IMR-90 (cell line): Measurements from ENCODE around the gene EEF1AKMT1. TPM values are rescaled to one million over a fixed set of nuclear protein-coding genes. Genes with fewer than 3 reads are reported as not detected.

Experiments used
- ATAC-seq: fragments of 200-7000 bp; cut with Tn5 transposase; 2 replicates; pipeline ENCODE4 v1.9.1; 2020; ENCODE audit warnings: low read depth, mild to moderate bottlenecking, moderate library complexity
- BruUV-seq: library from RNA; stranded (reverse); fragments of 400-500 nt; replicated peaks from 2 replicates; lab custom pipeline; 2021; lab: Mats Ljungman, UMichigan
- CTCF ChIA-PET: fragments of 300-600 bp; formaldehyde crosslinking; extraction: SDS; loops from one replicate; lab custom pipeline; 2021; ENCODE audit warnings: antibody characterized with exemption; lab: Yijun Ruan, JAX
- POLR2A ChIA-PET: fragments of 300-600 bp; sonication (Branson Sonifier 250); formaldehyde crosslinking; loops from one replicate; lab custom pipeline; 2022; ENCODE audit warnings: antibody characterized with exemption; ENCODE audit not compliant: unreplicated experiment; lab: Charles Lee
- DNase-seq: peaks from one replicate; pipeline ENCODE4 v3.0.0; 2013
- H2AFZ ChIP-seq: replicated peaks from 2 replicates; pipeline ENCODE3; 2013; ENCODE audit warnings: low read length, mild to moderate bottlenecking; ENCODE audit not compliant: poor library complexity
- H2AK5ac ChIP-seq: 2 replicates; pipeline ENCODE4 v1.6.1; 2013; ENCODE audit warnings: low read depth, low read length, inconsistent platforms
- H2AK9ac ChIP-seq: replicated peaks from 2 replicates; pipeline ENCODE3; 2013; ENCODE audit warnings: mild to moderate bottlenecking, low read depth, low read length, moderate library complexity; ENCODE audit not compliant: poor library complexity
- H2BK120ac ChIP-seq: 2 replicates; pipeline ENCODE4 v1.6.1; 2013; ENCODE audit warnings: low read depth, low read length, inconsistent platforms
- H2BK15ac ChIP-seq: 3 replicates; pipeline ENCODE4 v1.6.1; 2013; ENCODE audit warnings: low read depth, low read length, inconsistent platforms
- H2BK20ac ChIP-seq: 2 replicates; pipeline ENCODE4 v1.6.1; 2013; ENCODE audit warnings: low read depth, mild to moderate bottlenecking, inconsistent platforms, low read length, moderate library complexity
- H2BK5ac ChIP-seq: 2 replicates; pipeline ENCODE4 v1.6.1; 2013; ENCODE audit warnings: mild to moderate bottlenecking, low read depth, low read length, inconsistent platforms; ENCODE audit not compliant: poor library complexity, severe bottlenecking
- H3K14ac ChIP-seq: replicated peaks from 2 replicates; pipeline ENCODE4 v1.6.1; 2013; ENCODE audit warnings: low read depth, low read length, inconsistent platforms
- H3K18ac ChIP-seq: 2 replicates; pipeline ENCODE4 v1.6.1; 2013; ENCODE audit warnings: low read depth, low read length, control low read depth
- H3K23ac ChIP-seq: 2 replicates; pipeline ENCODE4 v1.6.1; 2013; ENCODE audit warnings: low read depth, low read length, inconsistent platforms
- H3K27ac ChIP-seq: 2 replicates; pipeline ENCODE4 v1.5.1; 2013; ENCODE audit warnings: mild to moderate bottlenecking, control low read depth, low read length; ENCODE audit not compliant: insufficient read depth
- H3K27me3 ChIP-seq: 2 replicates; pipeline ENCODE4 v1.6.1; 2013; ENCODE audit warnings: low read length; ENCODE audit not compliant: control insufficient read depth, insufficient read depth
- H3K36me3 ChIP-seq: 2 replicates; pipeline ENCODE4 v1.6.1; 2013; ENCODE audit warnings: low read length, mixed read lengths; ENCODE audit not compliant: control insufficient read depth, insufficient read depth
- H3K4ac ChIP-seq: 2 replicates; pipeline ENCODE4 v1.6.1; 2013; ENCODE audit warnings: low read depth, low read length, inconsistent platforms
- H3K4me1 ChIP-seq: 2 replicates; pipeline ENCODE4 v1.6.1; 2013; ENCODE audit warnings: low read length, mixed read lengths; ENCODE audit not compliant: control insufficient read depth, insufficient read depth
- H3K4me2 ChIP-seq: 2 replicates; pipeline ENCODE4 v1.6.1; 2013; ENCODE audit warnings: low read depth, mild to moderate bottlenecking, control low read depth, low read length, moderate library complexity
- H3K4me3 ChIP-seq: 2 replicates; pipeline ENCODE4 v1.5.1; 2013; ENCODE audit warnings: low read depth, mild to moderate bottlenecking, control low read depth, low read length, moderate library complexity; ENCODE audit not compliant: insufficient read depth
- H3K56ac ChIP-seq: 2 replicates; pipeline ENCODE4 v1.6.1; 2013; ENCODE audit warnings: low read length, inconsistent platforms; ENCODE audit not compliant: insufficient read depth; ENCODE audit errors: extremely low read depth
- H3K79me1 ChIP-seq, 2 experiments: 2 replicates each; pipeline ENCODE4 v1.6.1; 2013; ENCODE audit warnings: low read length in 2 of 2, inconsistent platforms in 1 of 2, low read depth in 1 of 2
- H3K9ac ChIP-seq: 2 replicates; pipeline ENCODE4 v1.6.1; 2013; ENCODE audit warnings: low read depth, low read length, control low read depth
- H3K9me1 ChIP-seq: 2 replicates; pipeline ENCODE4 v1.6.1; 2013; ENCODE audit warnings: low read length, inconsistent platforms; ENCODE audit not compliant: insufficient read depth
- H3K9me3 ChIP-seq: 2 replicates; pipeline ENCODE4 v1.6.1; 2013; ENCODE audit warnings: low read length; ENCODE audit not compliant: control insufficient read depth, insufficient read depth
- H4K20me1 ChIP-seq: 2 replicates; pipeline ENCODE4 v1.6.1; 2013; ENCODE audit warnings: low read length, inconsistent platforms; ENCODE audit not compliant: insufficient read depth
- H4K5ac ChIP-seq: 2 replicates; pipeline ENCODE4 v1.6.1; 2013; ENCODE audit warnings: mild to moderate bottlenecking, low read depth, low read length, control low read depth
- H4K8ac ChIP-seq, 2 experiments: 2 replicates each; pipeline ENCODE4 v1.6.1; 2013; ENCODE audit warnings: low read depth in 2 of 2, low read length in 2 of 2, control low read depth in 1 of 2, inconsistent platforms in 1 of 2
- H4K91ac ChIP-seq: 2 replicates; pipeline ENCODE4 v1.6.1; 2013; ENCODE audit warnings: low read depth, low read length, inconsistent platforms; ENCODE audit not compliant: insufficient read depth
- FOS ChIP-seq: fragments of 150-350 bp; IDR thresholded peaks from 2 replicates; pipeline ENCODE4 v1.6.1; 2016; ENCODE audit warnings: low read depth, low read length
- MAZ ChIP-seq: IDR thresholded peaks from 2 replicates; pipeline ENCODE4 v1.6.1; 2012; ENCODE audit warnings: low read depth, mild to moderate bottlenecking, low read length, improper control_type of control experiment, moderate library complexity, borderline replicate concordance
- RAD21 ChIP-seq: IDR thresholded peaks from 2 replicates; pipeline ENCODE4 v1.6.1; 2012; ENCODE audit warnings: low read length, improper control_type of control experiment
- RFX5 ChIP-seq: IDR thresholded peaks from 2 replicates; pipeline ENCODE4 v1.8.0; 2012; ENCODE audit warnings: low read depth, mild to moderate bottlenecking, low read length, moderate library complexity
- SMC3 ChIP-seq: fragments of 150-350 bp; IDR thresholded peaks from 2 replicates; pipeline ENCODE4 v1.6.1; 2016; ENCODE audit warnings: low read depth, mild to moderate bottlenecking, antibody characterized with exemption, low read length, moderate library complexity
- WGBS, 2 experiments: methylation state at CpG; one replicate each; pipeline versions ENCODE4 v1.1.5 to v1.1.7; 2013; ENCODE audit warnings: missing lambda C conversion rate in 2 of 2; ENCODE audit not compliant: insufficient read length in 1 of 2; ENCODE audit errors: extremely low coverage in 2 of 2; 5-methylcytosine and 5-hydroxymethylcytosine counted together
- dilution Hi-C: fragments of 300-500 bp; cut with HindIII; formaldehyde crosslinking; loops from one replicate; pipeline ENCODE4 v1.14.3; 2018; ENCODE audit warnings: low sequenced_read_pairs; ENCODE audit not compliant: unreplicated experiment
- in situ Hi-C: fragments of 300-500 bp; cut with MboI; formaldehyde crosslinking; loops from 3 replicates; pipeline ENCODE4 v1.14.3; 2019; ENCODE audit warnings: low sequenced_read_pairs, inconsistent platforms, mixed read lengths
- intact Hi-C: fragments of 100-400 bp; cut with micrococcal nuclease; formaldehyde crosslinking; loops from 2 replicates; pipeline ENCODE4 v1.10.0; 2022
- polyA plus RNA-seq, 3 experiments: library from polyadenylated mRNA; depleted of rRNA; stranded (reverse); fragments of >200 nt; gene quantifications; 2 replicates each; pipeline ENCODE4 v1.2.3, GENCODE V29; 2012; ENCODE audit warnings: low replicate concordance in 1 of 3
- total RNA-seq: library from RNA; depleted of rRNA; stranded (reverse); fragments of >200 nt; gene quantifications from 2 replicates; pipeline ENCODE4 v1.2.3, GENCODE V29; 2012

Gene EEF1AKMT1
- total and polyA plus RNA-seq, 2 of the 4 experiments (the other 2 are of a cell fraction) = 10.0 to 10.6 TPM

DNA sequence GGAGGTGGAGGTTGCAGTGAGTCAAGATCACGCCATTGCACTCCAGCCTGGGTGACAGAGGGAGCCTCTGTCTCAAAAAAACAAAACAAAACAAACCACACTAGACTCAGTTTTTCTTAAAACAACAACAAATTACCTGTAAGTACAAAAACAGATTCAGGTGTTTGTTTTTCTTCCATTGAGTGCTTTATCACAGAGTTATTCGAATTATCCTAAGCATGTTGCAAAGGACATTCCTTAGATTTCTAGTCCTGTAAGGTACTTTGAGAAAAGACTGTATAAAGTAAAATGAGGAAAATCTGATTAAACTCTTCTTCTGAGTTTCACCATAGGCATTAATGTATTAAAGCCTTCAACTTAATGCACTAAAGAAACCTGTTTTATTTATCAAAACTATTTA is 2.2 kb upstream of the EEF1AKMT1 start:
- no peak overlapping the region for H2AK5ac ChIP-seq
- H3K14ac ChIP-seq = no peak overlapping the region
- no peak overlapping the region for H4K5ac ChIP-seq
- H3K27me3 ChIP-seq = no peaks in the 10 kb centered on the region
- CTCF ChIA-PET = no interaction called here
- TF ChIP-seq RAD21 (no peak), SMC3 (no peak), FOS (no peak), MAZ (no peak), RFX5 (no peak)
- peaks cover 2% of the 10 kb centered on the region; the same call in 1 of the 2 replicates for H3K4me1 ChIP-seq
- no peak overlapping the region for H4K91ac ChIP-seq
- no TSS peak for BruUV-seq
- H3K18ac ChIP-seq = no peak overlapping the region
- no peak overlapping the region for H3K27ac ChIP-seq
- no peak overlapping the region for H3K4ac ChIP-seq
- no peak overlapping the region for H3K56ac ChIP-seq
- intact Hi-C loops (no loop called here), dilution Hi-C loops (no loop called here), in situ Hi-C loops (no loop called here)
- H3K9ac ChIP-seq = no peak overlapping the region
- H3K4me2 ChIP-seq = no peak overlapping the region
- no peak overlapping the region for H2BK5ac ChIP-seq
- no peaks in the 10 kb centered on the region; the same call in 1 of the 2 replicates for H3K9me1 ChIP-seq
- no peak overlapping the region for H2AK9ac ChIP-seq
- no peak overlapping the region for H3K23ac ChIP-seq
- H3K36me3 ChIP-seq = no peaks in the 10 kb centered on the region; the same call in 1 of the 2 replicates
- ATAC-seq (no peak), DNase-seq (no peak)
- H2BK20ac ChIP-seq = no peak overlapping the region
- H2BK120ac ChIP-seq = no peak overlapping the region
- no peaks in the 10 kb centered on the region for H4K20me1 ChIP-seq
- H3K4me3 ChIP-seq = no peak overlapping the region
- no peak overlapping the region for H2AFZ ChIP-seq
- H3K79me1 ChIP-seq = peaks cover 10 to 20% of the 10 kb centered on the region in 2 experiments
- H3K9me3 ChIP-seq = no peaks in the 10 kb centered on the region
- no CpG with 5 or more reads among the region's 2 CpGs for WGBS, 2 experiments
- no peak overlapping the region for H2BK15ac ChIP-seq
- no peak overlapping the region for H4K8ac ChIP-seq
- POLR2A ChIA-PET = no interaction called here
